Neural progenitor cell (in vitro differentiated cells): Measurements from ENCODE around the gene GADL1.

Source experiments
- CTCF ChIP-seq: fragments of 200-600 bp; sonication (generic); IDR thresholded peaks from 2 replicates; pipeline ENCODE4 v1.5.1; 2017; ENCODE audit warnings: antibody characterized with exemption, mild to moderate bottlenecking
- EZH2 ChIP-seq: fragments of 200-600 bp; sonication (generic); IDR thresholded peaks from 2 replicates; pipeline ENCODE4 v1.6.1; 2017; ENCODE audit warnings: antibody characterized with exemption, mild to moderate bottlenecking, moderate library complexity
- EZH2phosphoT487 ChIP-seq: fragments of 200-600 bp; sonication (generic); IDR thresholded peaks from 2 replicates; pipeline ENCODE4 v1.6.1; 2017; ENCODE audit warnings: antibody characterized with exemption

GRCh38 chr3:30723211-30723610, 171.2 kb downstream of the GADL1 start:
- TF ChIP-seq CTCF (no peak), EZH2 (no peak), EZH2phosphoT487 (no peak)
